ENCODE data around the gene MED10. TPM values are rescaled to one million over a fixed set of nuclear protein-coding genes. Genes with fewer than 3 reads are reported as not detected.

Gene MED10
- total RNA-seq, 2 donors from 2014 or later, result 19.7 to 45.3 TPM

DNA sequence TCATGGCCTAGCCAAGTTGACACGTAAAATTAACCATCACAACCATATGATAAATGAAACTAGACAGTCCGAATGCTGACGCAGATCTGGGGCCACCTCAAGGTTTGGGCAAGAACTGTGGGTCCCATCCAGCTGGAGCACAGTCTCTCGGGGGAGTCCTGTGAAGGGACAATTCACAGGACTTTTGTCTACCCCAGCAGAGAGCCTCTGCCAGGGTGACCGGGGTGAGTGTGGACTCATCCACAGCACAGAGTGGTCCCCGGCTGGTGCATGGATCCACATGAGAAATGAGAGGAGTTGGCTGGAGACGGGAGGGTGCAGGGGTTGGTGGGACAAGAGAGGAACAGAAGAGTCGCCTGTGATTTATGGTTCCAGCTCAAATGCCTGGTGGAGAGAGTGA lies 17.7 kb upstream of the MED10 start:
- Histone ChIP-seq H3K4me3 (no peak overlapping the region), H3K36me3 (no peaks in the 10 kb centered on the region), H3K27me3 (replicated peaks; ENCODE audit: insufficient read depth) (no peaks in the 10 kb centered on the region), H3K9me3 (no peaks in the 10 kb centered on the region), H3K4me1 (replicated peaks) (no peaks in the 10 kb centered on the region), H3K27ac (no peak overlapping the region)
- 95% methylated on average over 8 of the region's 8 CpGs for WGBS
- no peak for DNase-seq (ENCODE audit: low spot score)
- intact Hi-C loops (cut with DNase I), result no loop called here
- no peak for TF ChIP-seq POLR2A (IDR thresholded peaks at IDR 0.05)
- TF ChIP-seq POLR2AphosphoS5 (IDR thresholded peaks at IDR 0.05), result no peak
- TF ChIP-seq, protein P1, sequence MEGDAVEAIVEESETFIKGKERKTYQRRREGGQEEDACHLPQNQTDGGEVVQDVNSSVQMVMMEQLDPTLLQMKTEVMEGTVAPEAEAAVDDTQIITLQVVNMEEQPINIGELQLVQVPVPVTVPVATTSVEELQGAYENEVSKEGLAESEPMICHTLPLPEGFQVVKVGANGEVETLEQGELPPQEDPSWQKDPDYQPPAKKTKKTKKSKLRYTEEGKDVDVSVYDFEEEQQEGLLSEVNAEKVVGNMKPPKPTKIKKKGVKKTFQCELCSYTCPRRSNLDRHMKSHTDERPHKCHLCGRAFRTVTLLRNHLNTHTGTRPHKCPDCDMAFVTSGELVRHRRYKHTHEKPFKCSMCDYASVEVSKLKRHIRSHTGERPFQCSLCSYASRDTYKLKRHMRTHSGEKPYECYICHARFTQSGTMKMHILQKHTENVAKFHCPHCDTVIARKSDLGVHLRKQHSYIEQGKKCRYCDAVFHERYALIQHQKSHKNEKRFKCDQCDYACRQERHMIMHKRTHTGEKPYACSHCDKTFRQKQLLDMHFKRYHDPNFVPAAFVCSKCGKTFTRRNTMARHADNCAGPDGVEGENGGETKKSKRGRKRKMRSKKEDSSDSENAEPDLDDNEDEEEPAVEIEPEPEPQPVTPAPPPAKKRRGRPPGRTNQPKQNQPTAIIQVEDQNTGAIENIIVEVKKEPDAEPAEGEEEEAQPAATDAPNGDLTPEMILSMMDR (IDR thresholded peaks at IDR 0.05), result no peak

DNA sequence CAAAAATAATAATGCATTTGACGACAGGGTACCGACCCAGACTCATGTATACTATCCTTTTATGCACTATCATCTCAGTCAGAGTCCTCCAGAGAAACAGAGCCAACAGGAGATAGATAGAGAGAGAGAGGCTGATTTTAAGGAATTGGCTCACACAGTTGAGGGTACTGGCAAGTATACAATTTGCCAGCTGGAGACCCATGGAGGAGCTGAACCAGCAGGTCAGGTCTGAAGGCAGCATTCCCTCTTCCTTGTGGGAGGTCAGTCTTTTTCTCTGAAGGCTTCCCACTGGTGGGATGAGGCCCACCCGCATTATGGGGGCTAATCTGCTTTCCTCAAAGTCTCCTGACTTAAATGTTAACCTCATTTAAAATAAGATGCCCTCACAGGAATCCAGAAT lies 17.3 kb upstream of the MED10 start:
- TF ChIP-seq, protein P1 (IDR thresholded peaks at IDR 0.05), result no peak
- TF ChIP-seq POLR2A (IDR thresholded peaks at IDR 0.05), result no peak
- TF ChIP-seq POLR2AphosphoS5 (IDR thresholded peaks at IDR 0.05), result no peak
- H3K27me3 ChIP-seq (replicated peaks; ENCODE audit: insufficient read depth), result no peaks in the 10 kb centered on the region
- intact Hi-C loops (cut with DNase I), result no loop called here
- no peaks in the 10 kb centered on the region for H3K9me3 ChIP-seq
- H3K4me1 ChIP-seq (replicated peaks), result no peaks in the 10 kb centered on the region
- H3K36me3 ChIP-seq, result no peaks in the 10 kb centered on the region
- WGBS, result 90% methylated on average over 3 of the region's 3 CpGs
- H3K27ac ChIP-seq, result no peak overlapping the region
- H3K4me3 ChIP-seq, result no peak overlapping the region
- DNase-seq (ENCODE audit: low spot score), result no peak

DNA sequence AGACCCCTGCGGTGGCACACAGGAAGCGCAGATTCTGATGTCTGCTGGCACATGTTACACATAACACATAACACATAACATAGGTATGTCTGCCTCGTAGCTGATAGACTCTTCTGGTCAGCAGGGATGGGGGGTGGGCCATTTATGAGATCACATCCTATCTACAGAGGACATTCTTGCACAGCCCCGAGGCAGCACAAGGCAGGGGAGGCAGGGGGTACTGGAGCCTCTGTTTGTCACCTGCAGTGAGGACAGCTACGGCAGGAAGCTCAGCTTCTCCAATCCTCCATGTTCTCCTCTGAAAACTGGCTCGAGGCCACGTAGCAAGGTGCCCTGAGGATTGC lies 16.7 kb upstream of the MED10 start:
- 72% methylated on average over 7 of the region's 7 CpGs for WGBS
- DNase-seq (ENCODE audit: low spot score), result no peak
- intact Hi-C loops (cut with DNase I), result no loop called here
- Histone ChIP-seq H3K4me1 (replicated peaks) (no peaks in the 10 kb centered on the region), H3K36me3 (no peaks in the 10 kb centered on the region), H3K27me3 (replicated peaks; ENCODE audit: insufficient read depth) (no peaks in the 10 kb centered on the region), H3K4me3 (no peak overlapping the region), H3K27ac (no peak overlapping the region), H3K9me3 (no peaks in the 10 kb centered on the region)
- no peak for TF ChIP-seq POLR2A (IDR thresholded peaks at IDR 0.05)
- no peak for TF ChIP-seq POLR2AphosphoS5 (IDR thresholded peaks at IDR 0.05)
- TF ChIP-seq, protein P1 (IDR thresholded peaks at IDR 0.05), result no peak

DNA sequence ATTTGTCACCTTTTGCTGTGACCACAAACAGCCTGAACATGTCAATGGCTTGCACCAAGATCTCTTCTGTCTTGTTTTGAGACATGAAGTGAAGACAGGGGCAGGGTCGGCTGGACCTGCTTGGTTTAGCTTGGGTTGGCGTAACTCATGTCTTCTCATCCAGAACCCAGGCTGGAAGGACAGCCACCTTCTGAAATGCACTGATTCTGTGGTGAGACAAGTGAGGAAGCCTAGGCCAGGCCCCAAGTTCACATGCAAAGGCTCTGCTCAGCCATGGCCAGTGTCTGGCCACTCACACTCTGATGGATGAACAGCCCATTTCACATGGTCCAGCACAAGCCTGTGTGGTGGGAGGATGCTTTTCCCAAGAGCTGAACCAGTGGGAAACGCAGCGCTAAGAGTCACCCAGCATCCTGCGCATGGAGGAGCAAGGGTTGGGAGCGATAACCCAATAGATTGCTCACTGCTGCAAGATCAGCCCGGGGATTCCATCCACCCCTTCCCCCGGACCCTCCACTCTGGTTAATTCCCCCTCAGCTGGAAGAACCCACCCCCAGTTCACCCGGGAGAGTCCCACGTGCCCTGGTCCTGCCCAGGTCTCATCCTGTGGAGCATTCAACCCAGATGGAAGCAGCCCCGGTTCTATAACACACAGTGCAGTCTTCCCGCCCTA lies 16.2 kb upstream of the MED10 start:
- no peak for DNase-seq (ENCODE audit: low spot score)
- no peak for TF ChIP-seq POLR2AphosphoS5 (IDR thresholded peaks at IDR 0.05)
- no peak for TF ChIP-seq POLR2A (IDR thresholded peaks at IDR 0.05)
- TF ChIP-seq, protein P1 (IDR thresholded peaks at IDR 0.05), result no peak

DNA sequence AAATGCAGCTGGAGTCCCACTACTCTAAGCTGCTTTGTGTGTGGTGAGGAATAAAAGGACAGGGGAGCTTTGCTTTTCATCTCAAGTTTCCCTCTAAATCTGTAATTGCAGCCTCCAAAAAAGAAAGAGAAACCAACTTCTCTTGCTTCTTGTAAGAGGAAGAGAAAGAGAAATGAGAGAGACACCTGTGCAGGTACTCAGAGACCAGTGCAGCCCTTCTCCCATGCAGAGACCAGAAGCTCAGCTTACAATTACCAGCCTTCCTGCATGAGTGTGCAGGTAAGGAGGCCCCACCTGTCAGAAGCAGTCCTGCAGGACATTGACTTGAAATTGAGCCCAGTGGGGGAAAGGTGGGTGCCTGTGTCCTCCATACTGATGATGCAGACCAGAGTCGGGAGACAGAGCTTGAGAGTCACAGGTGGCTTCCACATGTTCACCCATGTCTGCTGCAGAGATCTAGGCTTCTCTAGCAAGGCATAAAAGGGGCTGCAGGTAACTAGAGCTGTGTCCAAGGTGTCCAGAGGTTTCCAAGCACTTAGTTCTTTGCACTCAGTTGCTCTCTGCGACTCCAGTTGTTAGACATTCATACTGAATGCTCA lies 15.3 kb upstream of the MED10 start:
- Histone ChIP-seq H3K36me3 (no peaks in the 10 kb centered on the region), H3K4me1 (replicated peaks) (no peaks in the 10 kb centered on the region), H3K4me3 (no peak overlapping the region), H3K27ac (no peak overlapping the region), H3K27me3 (replicated peaks; ENCODE audit: insufficient read depth) (no peaks in the 10 kb centered on the region), H3K9me3 (no peaks in the 10 kb centered on the region)
- no peak for DNase-seq (ENCODE audit: low spot score)
- intact Hi-C loops (cut with DNase I), result no loop called here
- TF ChIP-seq POLR2AphosphoS5 (IDR thresholded peaks at IDR 0.05) (no peak), POLR2A (IDR thresholded peaks at IDR 0.05) (no peak)
- TF ChIP-seq, protein P1 (IDR thresholded peaks at IDR 0.05), result no peak
- WGBS, result 100% methylated on average over 2 of the region's 2 CpGs

More for the DNA sequence above, 16.2 kb upstream of the MED10 start:
- H3K4me3 ChIP-seq, result no peak overlapping the region
- intact Hi-C loops (cut with DNase I), result no loop called here
- H3K9me3 ChIP-seq, result no peaks in the 10 kb centered on the region
- 87% methylated on average over 12 of the region's 12 CpGs for WGBS
- no peaks in the 10 kb centered on the region for H3K36me3 ChIP-seq
- H3K27me3 ChIP-seq (replicated peaks; ENCODE audit: insufficient read depth), result no peaks in the 10 kb centered on the region
- H3K4me1 ChIP-seq (replicated peaks), result no peaks in the 10 kb centered on the region
- H3K27ac ChIP-seq, result no peak overlapping the region
